B cell (primary cell): ENCODE data around the gene GNLY. TPM values are rescaled to one million over a fixed set of nuclear protein-coding genes. Genes with fewer than 3 reads are reported as not detected.

Source experiments
- ATAC-seq: fragments of 200-7000 bp; cut with Tn5 transposase; one replicate; pipeline ENCODE4 v1.10.0; 2021; ENCODE audit warnings: low read depth, mild to moderate bottlenecking, moderate number of reproducible peaks, moderate library complexity
- CTCF ChIA-PET: fragments of 350-600 bp; sonication (Branson Sonifier 250); formaldehyde crosslinking; loops from one replicate; lab custom pipeline; 2021; ENCODE audit warnings: antibody characterized with exemption, inconsistent platforms; lab: Charles Lee
- POLR2A ChIA-PET: fragments of 350-600 bp; sonication (Branson Sonifier 250); formaldehyde crosslinking; loops from one replicate; lab custom pipeline; 2021; ENCODE audit warnings: antibody characterized with exemption; lab: Charles Lee
- DNase-seq: peaks from one replicate; pipeline ENCODE4 v3.0.0; 2013
- H2AFZ ChIP-seq: 2 replicates; pipeline ENCODE4 v1.6.1; 2012; ENCODE audit warnings: mild to moderate bottlenecking, low read depth, low read length; ENCODE audit not compliant: insufficient read depth, poor library complexity, severe bottlenecking
- H3K27ac ChIP-seq, 2 donors: 1 replicate in 1 of 2; 2 replicates in 1 of 2; pipeline ENCODE4 v1.5.1; 2012 to 2013; ENCODE audit warnings: low read length in 2 of 2, mild to moderate bottlenecking in 2 of 2, moderate library complexity in 1 of 2
- H3K27me3 ChIP-seq, 4 experiments: fragments of 200-600 bp in 1 of 4; sonication (generic) in 1 of 4; replicated peaks in 1 of 4; 1 replicate in 2 of 4; 2 replicates in 2 of 4; pipeline versions ENCODE4 v1.6.1 to v1.7.0; 2013 to 2016; ENCODE audit warnings: low read length in 3 of 4, mild to moderate bottlenecking in 2 of 4, mixed read lengths in 1 of 4, moderate library complexity in 1 of 4; ENCODE audit not compliant: insufficient read depth in 4 of 4, control insufficient read depth in 3 of 4; ENCODE audit errors: control extremely low read depth in 1 of 4
- H3K36me3 ChIP-seq, 2 experiments: replicated peaks in 1 of 2; 1 replicate in 1 of 2; 2 replicates in 1 of 2; pipeline versions ENCODE4 v1.6.1 to v1.7.1; 2013; ENCODE audit warnings: low read length in 1 of 2; ENCODE audit not compliant: insufficient read depth in 2 of 2, control insufficient read depth in 1 of 2; ENCODE audit errors: control extremely low read depth in 1 of 2, extremely low read depth in 1 of 2
- H3K4me1 ChIP-seq, 2 donors: fragments of 200-600 bp in 1 of 2; sonication (generic) in 1 of 2; 1 replicate in 1 of 2; 2 replicates in 1 of 2; pipeline versions ENCODE4 v1.5.1 to v1.6.1; 2013 to 2017; ENCODE audit warnings: low read length in 2 of 2; ENCODE audit not compliant: control insufficient read depth in 2 of 2, insufficient read depth in 2 of 2
- H3K4me2 ChIP-seq: replicated peaks from 2 replicates; pipeline ENCODE3; 2012; ENCODE audit warnings: mild to moderate bottlenecking, low read depth, low read length; ENCODE audit not compliant: poor library complexity, severe bottlenecking
- H3K4me3 ChIP-seq, 5 experiments: fragments of 200-600 bp in 1 of 5; sonication (generic) in 1 of 5; 1 replicate in 3 of 5; 2 replicates in 2 of 5; pipeline versions ENCODE4 v1.5.1 to v1.7.0; 2011 to 2016; ENCODE audit warnings: low read length in 4 of 5, mild to moderate bottlenecking in 4 of 5, low read depth in 2 of 5, control low read depth in 1 of 5, moderate library complexity in 1 of 5; ENCODE audit not compliant: insufficient read depth in 1 of 5; ENCODE audit errors: control extremely low read depth in 1 of 5, extremely low read depth in 1 of 5
- H3K79me2 ChIP-seq: fragments of 200-600 bp; sonication (generic); one replicate; pipeline ENCODE4 v1.6.0; 2016; ENCODE audit warnings: low read length; ENCODE audit not compliant: control insufficient read depth, insufficient read depth
- H3K9ac ChIP-seq: fragments of 200-600 bp; sonication (generic); 2 replicates; pipeline ENCODE4 v1.6.1; 2017; ENCODE audit warnings: mild to moderate bottlenecking, low read length, moderate library complexity
- H3K9me3 ChIP-seq, 3 donors: one replicate each; pipeline versions ENCODE4 v1.6.1 to v1.7.1; 2013; ENCODE audit warnings: low read length in 2 of 3; ENCODE audit not compliant: control insufficient read depth in 2 of 3, insufficient read depth in 1 of 3; ENCODE audit errors: control extremely low read depth in 1 of 3
- H4K20me1 ChIP-seq: 2 replicates; pipeline ENCODE4 v1.6.0; 2012; ENCODE audit warnings: mild to moderate bottlenecking, low read length; ENCODE audit not compliant: insufficient read depth, control insufficient read depth, poor library complexity, severe bottlenecking
- H3K27ac Mint-ChIP-seq: one replicate; pipeline ENCODE4 v1.8.0; 2021; ENCODE audit warnings: mixed read lengths
- H3K27me3 Mint-ChIP-seq: one replicate; pipeline ENCODE4 v1.8.0; 2021; ENCODE audit warnings: mixed read lengths
- H3K4me1 Mint-ChIP-seq: one replicate; pipeline ENCODE4 v1.8.0; 2021; ENCODE audit warnings: mixed read lengths
- H3K4me3 Mint-ChIP-seq: one replicate; pipeline ENCODE4 v1.8.0; 2021; ENCODE audit warnings: mixed read lengths
- H3K9me3 Mint-ChIP-seq: one replicate; pipeline ENCODE4 v1.8.0; 2022; ENCODE audit warnings: mixed read lengths; ENCODE audit not compliant: insufficient read depth
- EZH2 ChIP-seq: IDR thresholded peaks from 2 replicates; pipeline ENCODE4 v1.6.1; 2012; ENCODE audit warnings: borderline replicate concordance, low read depth, mild to moderate bottlenecking, moderate library complexity, low read length; ENCODE audit not compliant: insufficient read depth, poor library complexity, severe bottlenecking
- WGBS: methylation state at CpG from one replicate; pipeline ENCODE4 v1.1.5; 2013; ENCODE audit warnings: missing lambda C conversion rate; ENCODE audit not compliant: insufficient coverage; 5-methylcytosine and 5-hydroxymethylcytosine counted together
- intact Hi-C: fragments of 100-400 bp; cut with micrococcal nuclease; formaldehyde crosslinking; loops from one replicate; pipeline ENCODE4 v1.10.0; 2022
- polyA plus RNA-seq: library from polyadenylated mRNA; depleted of rRNA; stranded (reverse); fragments of >200 nt; gene quantifications from 2 replicates; pipeline ENCODE4 v1.2.3, GENCODE V29; 2012
- total RNA-seq, 2 donors: library from RNA; stranded (reverse); fragments of 120-200 nt in 1 of 2; gene quantifications; 1 replicate in 1 of 2; 2 replicates in 1 of 2; pipeline versions ENCODE4 v1.2.3 to v1.2.4, GENCODE V29; 2013 to 2022
- TF ChIP-seq, protein P1 (sequence below): fragments of 200-600 bp; IDR thresholded peaks from one replicate; pipeline ENCODE4 v1.8.0; 2022; ENCODE audit warnings: antibody characterized with exemption, mild to moderate bottlenecking

Gene GNLY
- total and polyA plus RNA-seq, 2 donors (not counting 1 experiment from before 2014, with no cell fraction given) = 3.9 to 4.2 TPM

DNA sequence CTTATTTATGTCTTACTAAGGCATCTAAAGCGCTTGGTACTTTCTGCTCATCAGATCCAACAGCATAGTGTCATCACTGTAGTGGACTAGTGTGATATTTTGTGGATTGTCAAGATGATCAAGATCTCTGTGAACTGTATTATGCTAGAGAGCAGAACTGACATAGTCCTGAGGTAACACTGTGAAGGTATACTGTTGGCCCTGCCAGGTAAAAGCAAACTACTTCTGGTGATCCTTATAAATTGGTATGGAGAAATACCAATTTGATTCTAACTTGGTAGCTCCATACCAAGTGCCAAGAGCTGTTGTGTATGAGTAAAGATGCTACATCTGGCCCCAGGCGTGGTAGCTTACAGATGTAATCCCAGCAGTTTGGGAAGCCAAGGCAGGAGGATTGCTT, 42.1 kb upstream of the GNLY start:
- H3K4me1 ChIP-seq = peaks cover 18 to 24% of the 10 kb centered on the region in 2 donors
- no peak overlapping the region for H3K27ac ChIP-seq
- no peak overlapping the region for H3K4me2 ChIP-seq
- 100% methylated on average over 1 of the region's 2 CpGs for WGBS
- no peak overlapping the region for H3K4me3 ChIP-seq
- Mint-ChIP-seq H3K4me1 (peaks cover 21% of the 10 kb centered on the region), H3K9me3 (no peaks in the 10 kb centered on the region), H3K27me3 (no peaks in the 10 kb centered on the region), H3K4me3 (no peak overlapping the region), H3K27ac (no peak overlapping the region)
- no peak overlapping the region for H2AFZ ChIP-seq
- POLR2A ChIA-PET = interaction anchor here (0.6 to 0.7 kb wide), 3 partner anchors 47 to 336 kb away, joined by 7 to 11 read pairs (median 8); no protein-coding TSS in a partner anchor
- CTCF ChIA-PET = interaction anchor here (0.7 to 1.2 kb wide), 4 partner anchors 15 to 354 kb away, joined by 3 to 5 read pairs (median 3); no protein-coding TSS in a partner anchor
- peaks cover 20% of the 10 kb centered on the region for H4K20me1 ChIP-seq
- H3K36me3 ChIP-seq = peaks cover 5 to 66% of the 10 kb centered on the region in 2 experiments
- H3K9me3 ChIP-seq = no peaks in the 10 kb centered on the region
- DNase-seq (no peak), ATAC-seq (no peak)
- intact Hi-C loops = no loop called here
- no peak overlapping the region for H3K9ac ChIP-seq
- TF ChIP-seq EZH2 = no peak
- TF ChIP-seq, protein P1, sequence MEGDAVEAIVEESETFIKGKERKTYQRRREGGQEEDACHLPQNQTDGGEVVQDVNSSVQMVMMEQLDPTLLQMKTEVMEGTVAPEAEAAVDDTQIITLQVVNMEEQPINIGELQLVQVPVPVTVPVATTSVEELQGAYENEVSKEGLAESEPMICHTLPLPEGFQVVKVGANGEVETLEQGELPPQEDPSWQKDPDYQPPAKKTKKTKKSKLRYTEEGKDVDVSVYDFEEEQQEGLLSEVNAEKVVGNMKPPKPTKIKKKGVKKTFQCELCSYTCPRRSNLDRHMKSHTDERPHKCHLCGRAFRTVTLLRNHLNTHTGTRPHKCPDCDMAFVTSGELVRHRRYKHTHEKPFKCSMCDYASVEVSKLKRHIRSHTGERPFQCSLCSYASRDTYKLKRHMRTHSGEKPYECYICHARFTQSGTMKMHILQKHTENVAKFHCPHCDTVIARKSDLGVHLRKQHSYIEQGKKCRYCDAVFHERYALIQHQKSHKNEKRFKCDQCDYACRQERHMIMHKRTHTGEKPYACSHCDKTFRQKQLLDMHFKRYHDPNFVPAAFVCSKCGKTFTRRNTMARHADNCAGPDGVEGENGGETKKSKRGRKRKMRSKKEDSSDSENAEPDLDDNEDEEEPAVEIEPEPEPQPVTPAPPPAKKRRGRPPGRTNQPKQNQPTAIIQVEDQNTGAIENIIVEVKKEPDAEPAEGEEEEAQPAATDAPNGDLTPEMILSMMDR = no peak
- H3K79me2 ChIP-seq = no peaks in the 10 kb centered on the region
- no peaks in the 10 kb centered on the region for H3K27me3 ChIP-seq

DNA sequence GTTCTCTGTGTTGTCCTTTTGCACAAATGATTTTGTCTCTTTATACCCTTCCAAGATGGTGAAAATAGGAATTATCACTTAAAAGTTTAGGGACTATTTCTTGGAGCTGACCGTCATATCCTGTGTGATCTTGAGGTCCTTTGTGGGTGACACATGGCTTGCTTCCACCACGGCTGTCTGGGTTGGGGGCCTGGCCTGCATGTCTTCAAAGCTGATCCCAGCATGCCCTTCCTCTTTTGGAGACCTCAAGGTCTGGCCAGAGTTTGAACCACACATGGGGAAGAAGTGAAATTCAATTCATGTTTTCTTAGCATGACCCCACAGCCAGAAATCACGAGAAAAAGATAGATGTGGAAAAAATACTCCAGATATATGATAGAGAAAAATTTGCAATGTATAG, 40.2 kb upstream of the GNLY start:
- no peak for ATAC-seq

More for the DNA sequence above, 40.2 kb upstream of the GNLY start:
- H3K27ac ChIP-seq = no peak overlapping the region
- peaks cover under 1% of the 10 kb centered on the region for H4K20me1 ChIP-seq
- CTCF ChIA-PET = no interaction called here
- H3K27ac Mint-ChIP-seq = no peak overlapping the region
- 48% methylated on average over 2 of the region's 3 CpGs for WGBS
- H3K4me3 Mint-ChIP-seq = no peak overlapping the region
- intact Hi-C loops = no loop called here
- peaks cover under 1 to 5% of the 10 kb centered on the region in 2 donors for H3K4me1 ChIP-seq
- peaks cover 5 to 51% of the 10 kb centered on the region in 2 experiments for H3K36me3 ChIP-seq
- TF ChIP-seq EZH2 = no peak
- TF ChIP-seq, protein P1 = no peak
- H3K4me1 Mint-ChIP-seq = peaks cover 4% of the 10 kb centered on the region
- no peak overlapping the region for H2AFZ ChIP-seq
- H3K4me2 ChIP-seq = no peak overlapping the region
- no peaks in the 10 kb centered on the region for H3K79me2 ChIP-seq
- POLR2A ChIA-PET = no interaction called here
- H3K4me3 ChIP-seq = no peak overlapping the region
- no peak for DNase-seq
- H3K9me3 ChIP-seq = no peaks in the 10 kb centered on the region
- H3K9ac ChIP-seq = no peak overlapping the region
- no peaks in the 10 kb centered on the region for H3K27me3 ChIP-seq
- H3K27me3 Mint-ChIP-seq = no peaks in the 10 kb centered on the region
- no peaks in the 10 kb centered on the region for H3K9me3 Mint-ChIP-seq
